ENCODE data around the gene PCED1A. TPM values are rescaled to one million over a fixed set of nuclear protein-coding genes. Genes with fewer than 3 reads are reported as not detected.

Gene PCED1A
- total and polyA plus RNA-seq, 2 of the 8 experiments (the other 6 are each of a cell fraction or from before 2014, with no cell fraction given), result 13.4 to 18.9 TPM

DNA sequence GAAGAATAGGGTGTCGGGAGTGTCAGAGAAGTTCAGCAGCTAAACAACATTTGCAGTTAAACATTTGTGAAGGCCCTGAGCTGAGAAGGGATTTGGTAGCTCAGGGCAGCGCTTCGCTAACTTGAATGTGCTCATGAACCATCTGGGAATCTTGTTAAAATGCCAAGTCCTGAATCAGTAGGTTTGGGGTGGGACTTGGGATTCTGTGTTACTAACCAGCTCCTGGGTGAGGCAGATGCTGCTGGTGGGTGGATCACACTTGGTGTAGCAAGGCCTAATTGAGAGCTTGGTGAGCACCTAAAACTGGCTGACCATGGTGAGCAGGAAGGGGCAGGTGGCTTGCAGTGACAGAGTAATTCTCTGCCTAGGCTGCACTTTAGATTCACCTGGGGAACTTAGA, 38.7 kb upstream of the PCED1A start (continued):
- TF ChIP-seq, protein P1, sequence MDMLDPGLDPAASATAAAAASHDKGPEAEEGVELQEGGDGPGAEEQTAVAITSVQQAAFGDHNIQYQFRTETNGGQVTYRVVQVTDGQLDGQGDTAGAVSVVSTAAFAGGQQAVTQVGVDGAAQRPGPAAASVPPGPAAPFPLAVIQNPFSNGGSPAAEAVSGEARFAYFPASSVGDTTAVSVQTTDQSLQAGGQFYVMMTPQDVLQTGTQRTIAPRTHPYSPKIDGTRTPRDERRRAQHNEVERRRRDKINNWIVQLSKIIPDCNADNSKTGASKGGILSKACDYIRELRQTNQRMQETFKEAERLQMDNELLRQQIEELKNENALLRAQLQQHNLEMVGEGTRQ (IDR thresholded peaks at IDR 0.05; ENCODE audit: low read length), result no peak
- TF ChIP-seq SP1 (IDR thresholded peaks at IDR 0.05; ENCODE audit: low read depth, low read length) (no peak), EZH2 (IDR thresholded peaks at IDR 0.05; ENCODE audit: low read depth, low read length, severe bottlenecking) (no peak), KDM1A (IDR thresholded peaks at IDR 0.05; ENCODE audit: borderline replicate concordance, low read length) (no peak), CBX5 (IDR thresholded peaks at IDR 0.05; ENCODE audit: low read depth, low read length) (no peak), SIRT6 (IDR thresholded peaks at IDR 0.05; ENCODE audit: low read length) (no peak)

All from H1 (cell line).